ENCODE data around the gene POLR3K.
"Not testable (repeated sequence)": the region's sequence is repeated elsewhere in the genome, so short reads cannot be mapped to it uniquely, and the experiment has no call there.

Gene POLR3K

DNA sequence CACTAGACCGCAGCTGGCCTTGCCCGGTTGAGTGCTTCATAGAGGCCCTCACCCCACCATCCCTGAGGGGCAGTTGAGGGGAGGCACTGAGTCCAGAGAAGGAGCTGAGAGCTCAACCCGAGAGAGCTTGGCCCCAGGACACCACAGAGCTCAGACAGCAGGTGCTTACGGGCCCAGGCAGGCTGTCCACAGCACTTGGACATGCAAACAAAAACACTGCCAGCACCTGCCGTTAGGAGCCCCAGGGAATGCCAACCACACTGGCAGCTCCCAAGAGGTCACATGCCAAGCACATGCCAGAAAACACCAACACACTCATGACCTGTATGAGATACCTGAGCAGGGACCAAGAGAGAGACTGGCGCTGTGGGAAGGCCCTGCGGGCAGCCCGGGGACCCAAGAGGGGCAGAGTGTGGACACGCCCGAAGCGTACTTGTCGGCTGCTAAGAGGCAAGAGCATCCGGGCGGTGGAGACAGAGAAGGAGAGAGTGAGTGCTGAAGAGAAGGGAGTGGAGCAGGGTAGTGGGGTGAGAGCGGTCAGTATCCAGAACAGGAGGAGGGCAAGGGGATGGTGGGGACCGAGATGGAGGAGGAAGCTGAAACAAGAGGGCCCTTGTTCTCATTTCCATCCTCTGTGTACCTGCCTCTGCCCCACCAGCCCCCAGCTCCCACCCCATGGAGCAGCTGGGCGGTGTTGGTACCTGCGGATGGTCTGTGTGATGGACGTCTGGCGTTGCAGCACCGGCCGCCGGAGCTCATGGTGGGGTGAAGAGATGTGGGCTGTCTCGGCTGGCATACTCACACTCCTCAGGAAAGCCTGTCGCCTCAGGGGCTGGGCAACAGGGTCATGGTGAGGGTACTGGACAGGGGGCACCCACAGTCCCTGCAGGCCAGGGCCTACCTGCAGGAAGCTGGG, 10.8 kb upstream of the POLR3K start:
- DNase-seq (ENCODE audit: low spot score): no peak

DNA sequence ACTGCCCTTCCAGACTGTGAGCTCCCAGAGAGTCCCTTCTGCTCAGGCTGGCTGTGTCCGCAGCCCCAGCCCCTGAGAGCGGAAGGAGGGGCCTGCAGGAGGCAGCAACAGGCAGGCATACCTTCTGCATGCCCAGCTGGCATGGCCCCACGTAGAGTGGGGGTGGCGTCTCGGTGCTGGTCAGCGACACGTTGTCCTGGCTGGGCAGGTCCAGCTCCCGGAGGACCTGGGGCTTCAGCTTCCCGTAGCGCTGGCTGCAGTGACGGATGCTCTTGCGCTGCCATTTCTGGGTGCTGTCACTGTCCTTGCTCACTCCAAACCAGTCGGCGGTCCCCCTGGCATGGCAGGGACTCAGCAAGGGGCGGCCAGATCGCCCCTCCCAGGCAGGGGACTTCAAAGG, 10.1 kb upstream of the POLR3K start:
- DNase-seq (ENCODE audit: low spot score): no peak

DNA sequence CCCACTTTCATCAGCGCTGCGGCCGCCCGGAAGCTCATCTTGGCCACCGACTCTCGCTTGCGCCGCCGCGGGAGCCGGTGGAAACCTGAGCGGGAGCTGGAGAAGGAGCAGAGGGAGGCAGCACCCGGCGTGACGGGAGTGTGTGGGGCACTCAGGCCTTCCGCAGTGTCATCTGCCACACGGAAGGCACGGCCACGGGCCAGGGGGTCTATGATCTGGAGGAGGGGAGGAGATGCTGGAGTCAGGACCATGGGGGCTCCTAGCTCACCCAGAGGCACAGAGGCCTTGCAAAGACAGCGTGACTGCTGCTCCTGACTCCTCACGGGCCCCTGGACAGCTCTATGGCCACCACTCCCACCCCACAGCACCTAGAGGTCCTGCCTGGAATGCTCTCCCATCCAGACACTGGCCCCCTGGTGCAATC, 9.6 kb upstream of the POLR3K start:
- DNase-seq (ENCODE audit: low spot score): no peak

DNA sequence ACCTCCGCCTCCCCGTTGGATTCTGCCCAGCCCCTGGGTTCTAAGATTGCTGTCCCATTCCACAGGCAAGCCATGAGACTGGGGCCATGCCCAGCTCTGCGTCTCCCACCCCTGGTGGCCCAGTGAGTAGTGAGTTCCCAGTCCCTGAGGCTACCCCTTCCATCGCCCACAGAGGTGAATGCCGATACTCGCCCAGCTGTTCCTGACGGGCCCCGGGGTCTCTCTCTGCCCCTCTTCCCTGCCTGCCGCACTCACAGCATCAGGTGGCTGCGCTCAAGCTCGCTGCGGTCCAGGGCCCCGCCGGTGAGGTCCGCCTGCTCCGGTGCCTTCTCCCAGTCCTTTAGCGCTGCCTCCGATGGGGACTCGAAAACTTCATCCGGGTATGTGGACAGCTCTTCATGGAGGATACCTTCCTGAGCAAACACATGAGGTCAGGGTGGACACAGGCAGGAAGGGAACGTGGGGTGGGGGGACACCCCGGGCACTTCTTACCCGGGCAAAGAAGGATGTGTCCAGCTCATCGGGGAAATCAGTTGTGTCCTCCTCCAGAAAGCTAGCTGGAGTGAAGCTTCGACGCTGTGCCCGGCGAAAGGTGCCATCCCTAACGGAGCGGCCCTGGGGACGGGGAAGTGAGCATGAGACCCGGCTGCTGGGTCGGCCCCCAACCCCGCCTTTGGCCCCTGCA, 9.0 kb upstream of the POLR3K start:
- no peak for DNase-seq (ENCODE audit: low spot score)

DNA sequence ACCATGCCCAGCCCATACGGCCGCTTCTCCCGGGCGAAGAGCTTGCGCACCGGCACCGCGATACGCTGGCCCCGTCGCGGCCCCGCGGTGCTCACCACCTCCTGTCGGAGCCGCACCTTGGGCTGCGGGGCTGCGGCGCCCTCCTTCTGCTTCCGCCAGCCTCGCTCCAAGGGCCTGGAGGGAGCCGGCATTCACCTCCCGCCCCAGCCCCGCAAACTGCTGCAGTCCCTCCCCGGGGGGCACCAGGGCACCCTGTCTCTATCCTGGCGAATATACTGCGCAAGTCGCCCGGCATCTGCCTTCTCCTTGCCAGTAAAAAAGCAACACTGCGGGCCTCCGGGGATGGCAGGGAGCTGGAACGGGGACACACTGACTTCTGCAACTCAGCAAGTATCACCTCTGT, 8.5 kb upstream of the POLR3K start:
- no peak for DNase-seq (ENCODE audit: low spot score)

DNA sequence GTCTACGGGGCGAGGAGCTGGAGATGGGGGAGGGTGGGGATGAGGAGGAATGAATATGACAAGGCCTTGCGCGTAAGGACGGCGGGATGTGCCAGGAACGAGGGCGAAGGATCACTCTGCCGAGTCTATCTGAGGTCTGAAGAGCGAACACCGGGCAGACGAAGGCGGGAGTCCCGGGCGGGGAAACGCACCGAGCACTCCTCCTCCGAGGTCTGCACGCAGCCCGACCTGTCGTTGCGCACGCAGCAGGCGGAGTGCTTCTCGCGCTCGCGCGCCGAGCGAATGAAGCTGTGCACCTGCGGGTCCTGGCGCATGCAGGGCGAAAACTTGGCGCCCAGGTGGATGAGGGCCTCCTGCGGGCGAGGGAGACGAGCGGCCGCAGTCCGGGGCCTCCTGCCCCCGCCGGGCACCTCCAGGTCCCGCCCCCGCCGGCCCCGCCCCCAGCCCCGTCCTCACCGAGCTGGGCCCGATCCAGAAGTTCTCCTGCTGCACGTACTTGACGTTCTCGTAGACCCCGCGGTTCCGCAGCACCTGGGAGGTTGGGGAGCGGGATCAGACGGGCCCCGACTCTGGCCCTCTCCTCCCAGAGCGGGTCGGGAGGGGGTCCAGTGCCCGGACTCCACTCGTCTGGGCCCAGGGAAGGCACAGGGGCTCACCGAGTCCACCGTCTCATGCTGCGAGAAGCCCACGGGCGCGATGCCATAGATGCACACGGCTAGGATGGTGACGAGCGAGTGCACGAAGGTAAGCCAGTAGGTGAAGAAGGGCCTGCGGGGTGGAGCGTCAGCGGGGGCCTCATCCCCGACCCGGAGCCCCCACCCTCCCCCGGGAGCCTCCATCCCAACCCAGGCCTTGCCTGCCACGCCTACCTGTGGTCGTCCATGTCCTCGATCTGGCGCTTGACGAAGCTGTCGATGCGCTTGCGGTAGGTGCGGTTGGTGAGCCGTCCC, 7.8 kb upstream of the POLR3K start:
- no peak for DNase-seq (ENCODE audit: low spot score)

DNA sequence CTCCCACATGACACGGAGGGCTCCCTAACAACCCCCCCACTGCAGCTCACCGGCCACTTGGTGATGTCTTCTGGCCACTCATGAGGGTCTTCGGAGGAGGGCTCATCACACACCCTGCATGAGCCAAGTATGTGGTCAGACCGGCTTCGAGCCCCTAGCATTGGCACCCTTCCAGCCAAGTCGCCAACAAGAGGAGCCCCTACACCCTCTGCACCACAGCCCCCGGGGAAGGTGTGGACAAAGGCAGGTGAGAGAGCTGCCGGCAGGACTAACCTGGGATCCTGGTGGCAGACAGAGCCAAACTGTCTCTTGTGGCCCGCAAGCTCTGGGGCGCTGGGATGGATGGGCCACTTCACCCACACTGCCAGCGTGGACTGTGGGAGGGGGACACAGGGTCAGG, 6.8 kb upstream of the POLR3K start:
- DNase-seq (ENCODE audit: low spot score): no peak

DNA sequence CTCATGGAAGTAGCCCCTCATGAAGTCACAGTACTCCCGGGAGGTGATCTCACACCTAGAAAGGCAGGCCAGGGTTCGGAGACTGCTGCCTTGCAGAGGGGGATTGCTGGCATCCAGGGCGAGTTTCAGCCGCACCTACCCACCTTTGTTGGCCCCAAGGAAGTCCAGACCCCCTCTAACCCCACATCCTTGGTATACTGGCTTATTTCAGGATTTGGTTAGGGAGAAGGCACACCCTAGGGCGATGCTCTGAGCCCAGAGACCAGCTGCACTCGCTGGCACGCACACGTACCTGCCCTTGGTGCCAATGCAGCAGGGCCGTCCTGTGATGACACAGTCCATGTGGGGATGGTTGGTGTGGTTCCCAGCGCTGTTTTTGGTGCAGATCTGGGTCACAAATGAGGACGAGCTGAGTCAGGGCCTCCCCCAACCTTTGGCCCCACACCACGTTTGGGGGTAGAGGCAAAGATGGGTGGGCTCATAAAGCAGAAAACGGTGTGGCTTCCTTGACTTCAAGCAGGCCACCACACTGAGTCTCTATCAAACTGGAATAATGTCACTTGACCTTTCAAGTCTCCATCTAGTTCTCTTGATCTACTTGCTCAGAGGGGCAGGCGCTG, 6.1 kb upstream of the POLR3K start:
- no peak for DNase-seq (ENCODE audit: low spot score)

DNA sequence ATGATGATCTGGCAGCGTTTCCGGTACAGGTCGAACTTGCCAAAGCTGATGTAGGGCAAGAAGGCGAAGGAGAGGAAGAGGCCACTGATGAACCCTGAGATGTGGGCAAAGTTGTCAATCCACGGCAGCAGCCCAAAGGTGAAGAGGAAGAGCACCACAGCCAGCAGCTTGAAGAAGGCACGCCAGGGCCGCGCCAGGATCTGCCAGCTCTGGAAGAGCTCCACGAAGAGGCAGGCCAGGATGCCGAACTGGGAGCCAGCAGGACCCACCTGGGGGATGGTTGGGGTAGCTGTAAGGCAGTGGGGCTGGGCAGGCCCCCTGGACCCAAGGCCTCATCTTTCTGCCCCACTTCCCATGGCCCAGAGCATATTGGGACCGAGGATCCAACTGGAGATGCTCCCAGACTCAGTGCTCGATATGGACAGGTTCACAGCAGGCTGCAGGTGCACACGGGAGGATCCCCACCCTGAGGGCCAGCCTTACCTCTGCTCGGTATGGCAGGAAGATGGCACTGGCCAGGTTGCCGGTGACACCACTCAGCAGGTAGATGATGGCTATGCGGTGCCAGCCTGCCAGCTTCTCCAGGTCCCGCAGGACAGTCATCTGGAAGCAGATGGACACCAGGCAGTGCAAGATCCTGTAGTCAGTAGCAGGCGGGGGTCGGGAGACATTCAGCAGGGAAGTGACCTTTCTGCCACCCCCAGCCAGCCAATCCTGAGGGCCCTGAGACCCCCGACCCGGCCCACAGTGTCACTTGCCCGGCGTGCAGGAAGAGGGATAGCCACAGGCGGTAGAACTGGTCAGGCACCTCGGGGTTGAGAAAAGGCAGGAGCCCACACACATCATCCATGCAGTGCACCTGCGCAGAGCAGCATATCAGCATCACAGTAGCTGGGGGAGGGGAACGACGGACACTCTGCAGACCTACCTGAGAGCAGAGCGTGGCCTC, 5.4 kb upstream of the POLR3K start:
- DNase-seq (ENCODE audit: low spot score): no peak

DNA sequence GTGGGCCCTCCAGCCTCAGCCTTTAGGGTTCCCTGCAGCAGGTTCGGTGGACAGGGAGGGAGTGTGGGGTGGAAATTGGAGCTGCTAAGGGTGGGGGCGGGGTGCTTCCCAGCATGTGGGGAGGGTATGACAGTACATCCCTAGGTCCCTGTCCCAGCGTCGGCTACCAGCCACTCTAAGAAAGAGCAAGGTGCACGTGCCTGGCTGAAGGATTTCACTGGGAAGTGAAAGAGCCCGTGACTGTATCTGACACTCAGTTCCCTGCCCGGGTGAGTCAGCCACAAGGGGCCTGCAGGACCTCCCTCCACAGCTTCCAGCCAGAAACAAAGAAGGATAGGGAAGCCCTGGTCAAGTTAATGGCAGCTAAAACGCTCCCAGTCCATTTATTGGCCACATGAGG, 4.3 kb upstream of the POLR3K start:
- DNase-seq (ENCODE audit: low spot score): no peak

DNA sequence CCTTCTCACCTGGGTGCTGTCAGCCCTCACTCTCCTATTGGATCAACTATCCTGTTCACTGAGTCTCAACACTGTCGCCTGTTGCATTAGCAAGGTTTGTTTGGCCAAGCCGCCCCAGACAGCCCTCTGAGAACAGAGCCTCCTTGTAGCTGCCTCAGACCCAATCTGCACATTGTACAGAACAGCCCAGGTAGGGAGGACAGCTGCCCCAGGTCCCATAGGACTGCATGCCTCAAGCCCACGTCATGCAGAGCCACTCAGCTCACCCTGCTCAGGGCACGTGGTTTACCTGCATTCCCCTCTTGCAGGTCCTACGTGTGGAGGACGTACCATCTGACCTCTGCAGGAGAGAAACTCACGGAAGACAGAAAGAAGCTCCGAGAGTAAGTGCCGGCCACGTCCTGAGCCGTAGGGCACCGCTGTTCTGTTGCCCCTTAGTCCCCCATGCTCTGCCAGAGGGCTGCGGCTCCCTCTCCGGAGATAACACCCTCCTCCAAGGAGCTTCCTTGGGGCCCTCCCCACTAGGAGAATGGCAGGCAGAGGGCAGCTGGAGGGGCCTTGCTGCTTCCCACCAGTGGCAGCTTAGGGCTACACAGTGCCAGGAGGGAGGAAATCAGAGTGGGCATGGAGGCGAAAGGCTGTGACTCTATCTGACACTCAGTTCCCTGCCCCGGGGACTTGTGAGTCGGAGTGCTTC, 3.0 kb upstream of the POLR3K start:
- no peak for DNase-seq (ENCODE audit: low spot score)

DNA sequence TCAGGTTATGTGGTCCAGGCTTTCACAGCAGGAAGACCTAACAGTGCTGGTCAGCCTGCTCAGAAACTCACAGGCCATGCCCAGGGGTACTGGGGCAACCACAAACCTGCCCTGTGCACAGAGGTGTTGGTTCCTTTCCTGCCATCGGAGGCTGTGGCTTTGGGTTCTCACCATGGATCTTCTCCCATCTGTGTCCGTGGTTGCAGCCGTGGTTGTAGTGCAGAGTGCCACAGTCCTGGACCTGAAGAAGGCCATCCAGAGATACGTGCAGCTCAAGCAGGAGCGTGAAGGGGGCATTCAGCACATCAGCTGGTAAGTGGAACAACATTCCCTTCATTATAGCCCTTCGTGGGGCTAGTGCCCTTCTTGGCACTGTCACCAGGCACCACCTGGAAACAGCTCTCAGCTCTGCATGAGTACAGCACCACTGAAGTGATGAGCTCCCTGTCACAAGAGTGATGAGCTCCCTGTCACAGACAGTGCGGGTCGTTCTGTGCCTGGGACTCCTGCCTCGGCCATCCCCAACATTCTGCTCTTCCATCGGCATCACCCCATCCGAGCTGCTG, 2.2 kb upstream of the POLR3K start:
- DNase-seq (ENCODE audit: low spot score): no peak

DNA sequence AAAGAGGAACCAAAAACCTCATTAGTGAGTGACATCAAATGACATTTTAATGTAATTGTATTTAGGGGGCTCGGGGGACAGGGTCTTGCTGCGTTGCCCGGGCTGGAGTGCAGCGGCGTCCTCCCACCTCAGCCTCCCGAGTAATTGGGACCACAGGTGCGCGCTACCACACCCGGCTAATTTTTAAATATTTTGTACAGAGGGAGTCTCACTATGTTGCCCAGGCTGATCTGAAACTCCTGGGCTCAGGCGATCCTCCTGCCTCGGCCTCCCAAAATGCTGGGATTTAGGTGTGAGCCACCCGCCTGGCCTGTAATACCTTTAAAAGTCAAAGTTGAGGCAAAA, 801 bp upstream of the POLR3K start:
- no peak for DNase-seq (ENCODE audit: low spot score)

DNA sequence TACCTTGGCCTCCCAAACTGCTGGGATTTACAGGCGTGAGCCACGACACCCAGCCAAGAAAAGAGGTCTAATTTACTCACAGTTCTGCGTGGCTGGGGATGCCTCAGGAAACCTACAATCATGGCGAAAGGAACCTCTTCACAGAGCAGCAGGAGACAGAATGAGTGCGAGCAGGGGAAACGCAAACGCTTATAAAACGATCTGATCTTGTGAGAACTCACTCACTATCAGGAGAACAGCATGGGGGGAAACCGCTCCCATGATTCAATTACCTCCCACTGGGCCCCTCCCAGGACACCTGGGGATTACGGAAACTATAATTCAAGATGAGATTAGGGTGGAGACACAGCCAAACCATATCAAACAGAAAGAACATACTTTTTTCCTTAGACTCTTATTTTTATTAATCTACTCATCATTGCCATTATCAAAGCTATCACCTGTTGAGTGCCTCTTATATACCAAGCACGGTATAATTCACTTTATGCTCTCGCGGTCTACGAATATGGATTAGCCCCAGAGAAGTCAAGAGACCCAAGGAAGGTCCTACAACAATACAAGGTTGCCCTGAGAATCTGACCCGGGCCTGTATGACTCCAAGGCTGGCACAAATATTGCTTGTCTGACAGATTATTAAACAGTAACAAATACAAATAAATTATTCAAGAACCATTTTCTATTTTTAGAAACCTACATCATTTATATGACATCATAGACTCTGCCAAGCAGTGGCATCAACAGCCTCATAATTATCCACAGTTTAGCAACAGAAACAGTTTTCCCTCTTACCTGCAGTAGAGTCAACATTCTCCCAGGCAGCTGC, 2.4 kb downstream of the POLR3K start:
- DNase-seq (ENCODE audit: low spot score): no peak

DNA sequence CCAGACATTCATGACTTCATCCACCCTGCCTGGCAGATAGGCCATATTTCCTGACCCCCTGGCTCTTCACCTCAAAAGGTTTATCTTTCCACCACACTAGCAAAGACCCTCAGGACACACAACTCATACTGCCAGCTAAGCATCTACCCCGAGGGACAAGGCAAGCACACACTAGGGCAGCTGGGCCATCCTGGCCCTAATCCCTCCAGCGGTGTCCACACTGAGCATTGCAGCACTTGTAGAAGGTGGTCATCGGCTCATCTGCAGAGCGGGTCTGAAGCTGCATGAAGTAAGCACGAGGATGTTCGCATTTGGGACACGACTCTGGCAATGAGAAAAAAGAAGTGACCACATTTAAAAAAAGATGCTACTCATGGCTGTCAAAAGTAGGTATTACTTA, 6.2 kb downstream of the POLR3K start:
- no peak for DNase-seq (ENCODE audit: low spot score)

DNA sequence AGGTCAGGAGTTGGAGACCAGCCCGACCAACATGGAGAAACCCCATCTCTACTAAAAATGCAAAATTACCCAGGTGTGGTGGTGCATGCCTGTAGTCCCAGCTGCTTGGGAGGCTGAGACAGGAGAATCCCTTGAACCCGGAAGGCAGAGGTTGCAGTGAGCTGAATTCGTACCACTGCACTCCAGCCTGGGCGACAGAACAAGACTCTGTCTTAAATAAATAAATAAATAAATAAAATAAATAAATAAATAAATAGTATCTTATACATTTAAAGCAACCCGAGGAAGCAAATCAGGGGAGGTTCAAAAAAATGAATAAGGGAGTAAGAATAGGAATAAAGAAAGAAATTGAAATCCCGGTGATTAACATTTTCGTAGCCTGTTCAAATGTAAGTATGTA, 6.9 kb downstream of the POLR3K start:
- DNase-seq (ENCODE audit: low spot score): not testable (repeated sequence)

DNA sequence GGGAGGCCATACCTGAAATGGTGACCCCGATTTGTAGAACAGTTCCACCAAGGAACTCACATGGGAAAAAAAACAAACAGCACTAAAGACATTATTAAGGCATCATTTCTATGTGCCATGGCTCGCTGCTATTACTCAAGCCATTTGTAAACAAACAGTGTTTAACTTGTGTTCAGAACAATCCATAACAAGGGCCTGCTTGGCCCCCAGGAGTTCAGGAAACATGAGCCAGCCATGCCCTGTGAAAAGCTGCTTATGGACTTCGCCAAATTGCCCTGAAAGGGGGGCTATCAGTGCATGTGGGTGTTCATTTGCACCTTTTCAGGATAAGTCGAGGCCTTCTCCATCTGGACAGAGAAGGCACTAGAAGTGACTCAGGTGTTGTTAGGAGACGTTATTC, 8.0 kb downstream of the POLR3K start:
- no peak for DNase-seq (ENCODE audit: low spot score)

DNA sequence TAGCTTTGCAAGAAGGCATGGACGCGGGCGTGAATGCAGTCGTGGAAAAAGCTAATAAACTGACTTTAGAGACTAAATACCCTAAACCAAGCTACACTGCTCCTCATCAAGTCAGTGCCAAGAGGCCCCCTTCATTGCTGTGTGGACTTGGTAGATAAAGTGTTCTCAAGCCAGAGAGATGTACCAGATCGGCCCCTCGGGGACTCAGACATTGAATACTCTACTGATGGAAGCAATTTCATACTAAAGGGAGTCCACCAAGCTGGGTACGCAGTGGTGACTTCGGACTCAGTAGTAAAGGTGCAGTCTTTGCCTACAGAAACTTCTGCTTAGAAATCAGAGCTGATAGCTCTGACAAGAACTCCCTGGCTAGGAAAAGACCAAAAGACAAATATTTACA, 8.8 kb downstream of the POLR3K start:
- DNase-seq (ENCODE audit: low spot score): no peak

DNA sequence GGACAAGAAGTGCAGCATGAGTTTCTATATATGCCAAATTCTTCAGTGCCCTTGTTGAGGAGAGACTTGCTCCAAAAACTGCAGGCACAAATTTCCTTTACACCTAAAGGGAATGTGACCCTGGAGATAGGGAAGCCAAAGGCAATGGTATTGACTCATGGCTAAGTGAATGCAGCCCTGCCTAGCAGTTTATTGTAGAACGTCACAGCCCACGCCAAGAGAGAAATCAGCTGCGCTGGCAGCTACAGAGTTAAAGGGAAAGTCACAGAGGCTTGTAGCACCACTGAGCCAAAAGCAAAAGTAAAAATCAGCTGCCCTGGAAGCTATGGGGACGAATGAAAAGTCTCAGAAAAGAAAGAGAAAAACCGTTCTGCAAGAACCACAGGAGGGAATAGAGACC, 10.1 kb downstream of the POLR3K start:
- no peak for DNase-seq (ENCODE audit: low spot score)

All from GM03348 (cell line).